NB4 (cell line): ENCODE results near the gene CRTAP.

ENCODE experiments used
- MYC ChIP-seq: IDR thresholded peaks from 2 replicates; pipeline ENCODE4 v1.6.1; 2011; ENCODE audit warnings: low read depth, low read length
- POLR2A ChIP-seq: IDR thresholded peaks from 2 replicates; pipeline ENCODE4 v1.6.1; 2011; ENCODE audit warnings: mild to moderate bottlenecking; ENCODE audit not compliant: insufficient read length; ENCODE audit errors: extremely low read depth
- TF ChIP-seq, protein P1 (sequence below): IDR thresholded peaks from one replicate; pipeline ENCODE4 v1.5.1; 2012; ENCODE audit warnings: low read depth, low read length
- TF ChIP-seq, protein P2 (sequence below): IDR thresholded peaks from 2 replicates; pipeline ENCODE4 v1.6.1; 2011; ENCODE audit warnings: low read depth, low read length

DNA sequence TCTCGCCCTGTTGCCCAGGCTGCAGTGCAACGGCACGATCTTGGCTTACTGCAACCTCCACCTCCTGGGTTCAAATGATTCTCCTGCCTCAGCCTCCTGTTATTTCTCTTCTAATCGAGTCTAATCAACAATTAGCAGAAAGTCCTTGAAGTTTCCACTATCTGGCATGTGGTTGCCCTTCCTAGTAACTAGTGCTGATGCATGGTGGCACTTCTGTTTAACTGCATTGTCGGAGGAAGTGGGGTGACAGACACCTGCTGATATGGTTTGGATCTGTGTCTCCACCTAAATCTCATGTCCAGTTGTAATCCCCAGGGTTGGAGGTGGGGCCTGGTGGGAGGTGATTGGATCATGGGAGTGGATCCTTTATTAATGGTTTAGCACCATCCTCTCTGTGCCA lies 9.2 kb downstream of the CRTAP start:
- TF ChIP-seq, protein P1, sequence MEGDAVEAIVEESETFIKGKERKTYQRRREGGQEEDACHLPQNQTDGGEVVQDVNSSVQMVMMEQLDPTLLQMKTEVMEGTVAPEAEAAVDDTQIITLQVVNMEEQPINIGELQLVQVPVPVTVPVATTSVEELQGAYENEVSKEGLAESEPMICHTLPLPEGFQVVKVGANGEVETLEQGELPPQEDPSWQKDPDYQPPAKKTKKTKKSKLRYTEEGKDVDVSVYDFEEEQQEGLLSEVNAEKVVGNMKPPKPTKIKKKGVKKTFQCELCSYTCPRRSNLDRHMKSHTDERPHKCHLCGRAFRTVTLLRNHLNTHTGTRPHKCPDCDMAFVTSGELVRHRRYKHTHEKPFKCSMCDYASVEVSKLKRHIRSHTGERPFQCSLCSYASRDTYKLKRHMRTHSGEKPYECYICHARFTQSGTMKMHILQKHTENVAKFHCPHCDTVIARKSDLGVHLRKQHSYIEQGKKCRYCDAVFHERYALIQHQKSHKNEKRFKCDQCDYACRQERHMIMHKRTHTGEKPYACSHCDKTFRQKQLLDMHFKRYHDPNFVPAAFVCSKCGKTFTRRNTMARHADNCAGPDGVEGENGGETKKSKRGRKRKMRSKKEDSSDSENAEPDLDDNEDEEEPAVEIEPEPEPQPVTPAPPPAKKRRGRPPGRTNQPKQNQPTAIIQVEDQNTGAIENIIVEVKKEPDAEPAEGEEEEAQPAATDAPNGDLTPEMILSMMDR, result no peak
- TF ChIP-seq POLR2A (no peak), MYC (no peak)
- TF ChIP-seq, protein P2, sequence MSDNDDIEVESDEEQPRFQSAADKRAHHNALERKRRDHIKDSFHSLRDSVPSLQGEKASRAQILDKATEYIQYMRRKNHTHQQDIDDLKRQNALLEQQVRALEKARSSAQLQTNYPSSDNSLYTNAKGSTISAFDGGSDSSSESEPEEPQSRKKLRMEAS, result no peak
